Measurements from ENCODE around the gene PDE7B. TPM values are rescaled to one million over a fixed set of nuclear protein-coding genes. Genes with fewer than 3 reads are reported as not detected.

Gene PDE7B
- 5.7 and 6.8 TPM in 2 replicates for total RNA-seq (2014; rRNA removed; shearing (Covaris generic))
- polyA plus RNA-seq (2016; fragmentation: Nextera tagmentation; extraction: Ambion mirVana): 2.7 and 3.1 TPM in 2 replicates

DNA sequence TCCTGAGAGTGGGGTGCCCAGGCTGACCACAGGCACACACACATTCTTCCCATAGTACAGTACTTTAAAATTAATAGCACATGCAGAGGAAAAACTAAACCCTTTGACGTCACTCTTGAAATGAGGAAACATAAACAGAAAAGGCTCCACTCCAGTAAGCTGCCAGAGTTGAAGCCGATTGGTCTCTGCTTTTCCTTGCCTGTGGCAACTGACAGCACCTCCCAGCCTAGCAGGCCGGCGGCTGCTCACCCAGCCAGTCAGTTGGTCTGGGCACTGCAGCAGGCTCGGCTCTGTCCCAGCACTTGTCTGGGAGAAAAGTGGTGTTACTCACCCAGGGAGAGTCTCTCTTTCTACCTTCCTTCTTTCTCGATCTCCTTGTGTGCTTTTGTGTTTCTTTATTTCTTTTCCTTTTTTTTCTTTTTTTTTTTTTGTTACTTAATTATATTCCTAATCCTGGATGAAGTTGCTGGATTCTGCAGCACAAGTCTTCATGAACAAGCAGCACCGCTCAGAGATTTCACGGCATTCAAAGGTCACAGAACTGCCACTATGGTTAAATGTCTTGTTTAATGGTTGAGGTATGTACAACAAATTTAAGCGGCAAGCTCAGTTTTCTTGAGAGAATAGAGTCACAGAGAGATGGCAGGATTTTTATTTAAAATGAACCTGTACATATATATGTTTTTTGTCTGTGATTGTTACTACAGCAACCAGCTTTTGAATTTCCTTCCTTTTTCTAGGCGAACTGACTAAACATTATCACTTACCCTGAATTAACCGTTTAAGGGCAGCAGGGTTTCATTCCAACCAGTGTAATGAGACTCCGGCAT is at the start of gene PDE7B:
PDE7B (plus strand) TSS at position 260 of the 830 bp plus-strand sequence.
- Histone ChIP-seq H4K20me1 (ENCODE audit: insufficient read depth) (no peaks in the 10 kb centered on the region), H3K27ac (peak within 1 kb of the TSS; percentile 96), H3K4me1 (ENCODE audit: insufficient read depth) (peaks cover 28% of the 10 kb centered on the region), H3K36me3 (ENCODE audit: low read depth) (no peaks in the 10 kb centered on the region), H3F3A (ENCODE audit: insufficient read depth) (peaks cover 14% of the 10 kb centered on the region), H3K27me3 (replicated peaks; ENCODE audit: insufficient read depth) (no peaks in the 10 kb centered on the region), H3K9me2 (ENCODE audit: insufficient read depth) (no peaks in the 10 kb centered on the region), H2AFZ (peak within 1 kb of the TSS; percentile 55), H3K4me2 (ENCODE audit: unreplicated experiment) (peak within 1 kb of the TSS; percentile 96), H3K9me3 (ENCODE audit: low read depth) (no peaks in the 10 kb centered on the region), H3K4me3 (peak within 1 kb of the TSS; percentile 80), H3K79me2 (ENCODE audit: insufficient read depth) (peaks cover 35% of the 10 kb centered on the region), H3K9ac (peak within 1 kb of the TSS; percentile 94)
- peak; percentile 98 for DNase-seq
- in situ Hi-C loops (cut with MboI): no loop called here
- WGBS, 2 experiments (ENCODE audit: low coverage in 1 of 2, low lambda C conversion rate in 2 of 2, missing lambda C conversion rate in 2 of 2): 1 to 2% methylated on average over 12 of the region's 12 CpGs
- TF ChIP-seq EZH2phosphoT487 (IDR thresholded peaks at IDR 0.05; ENCODE audit: insufficient read depth, low read depth) (no peak), EZH2 (IDR thresholded peaks at IDR 0.05; ENCODE audit: insufficient read depth, poor library complexity, severe bottlenecking) (no peak)

DNA sequence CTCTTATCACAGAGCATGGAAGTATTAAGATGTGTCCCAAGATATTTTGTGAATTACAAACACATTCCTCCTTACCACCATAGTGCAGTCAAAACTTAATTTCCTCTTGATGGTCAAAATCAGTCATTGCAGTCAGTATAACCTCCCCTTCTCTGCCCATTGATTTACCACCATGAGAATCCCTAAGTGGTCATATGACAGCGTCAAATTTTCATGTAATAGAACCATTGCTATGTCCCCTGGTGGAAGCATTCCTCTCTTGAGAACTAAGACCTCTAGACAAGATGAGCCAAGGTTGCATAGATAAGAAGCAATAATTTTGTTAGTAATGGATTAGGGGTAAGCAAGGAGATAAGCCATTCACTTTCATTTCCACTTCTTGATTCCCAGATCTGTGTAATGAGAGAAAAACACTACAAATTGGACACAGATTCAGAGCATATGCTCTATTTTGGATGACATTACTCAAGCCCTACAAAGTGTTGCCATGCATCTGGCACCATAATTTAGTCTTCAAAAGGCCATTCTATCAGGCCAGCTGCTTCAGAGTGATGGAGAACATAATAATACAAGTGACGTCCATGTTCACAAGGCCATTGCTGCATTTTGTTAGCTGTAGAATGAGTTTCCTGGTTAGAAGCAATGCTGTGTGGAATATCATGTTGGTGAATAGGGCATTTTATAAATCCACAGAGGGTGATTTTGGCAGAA is 49.6 kb upstream of the PDE7B start:
- Histone ChIP-seq H2AFZ (no peak overlapping the region), H3K9me2 (ENCODE audit: insufficient read depth) (no peaks in the 10 kb centered on the region), H3K9ac (no peak overlapping the region), H3F3A (ENCODE audit: insufficient read depth) (no peaks in the 10 kb centered on the region), H3K36me3 (ENCODE audit: low read depth) (no peaks in the 10 kb centered on the region), H4K20me1 (ENCODE audit: insufficient read depth) (no peaks in the 10 kb centered on the region), H3K4me2 (ENCODE audit: unreplicated experiment) (no peak overlapping the region), H3K79me2 (ENCODE audit: insufficient read depth) (no peaks in the 10 kb centered on the region), H3K4me1 (ENCODE audit: insufficient read depth) (no peaks in the 10 kb centered on the region), H3K27me3 (replicated peaks; ENCODE audit: insufficient read depth) (no peaks in the 10 kb centered on the region), H3K4me3 (no peak overlapping the region), H3K27ac (no peak overlapping the region), H3K9me3 (ENCODE audit: low read depth) (no peaks in the 10 kb centered on the region)
- in situ Hi-C loops (cut with MboI): no loop called here
- TF ChIP-seq EZH2phosphoT487 (IDR thresholded peaks at IDR 0.05; ENCODE audit: insufficient read depth, low read depth) (no peak), EZH2 (IDR thresholded peaks at IDR 0.05; ENCODE audit: insufficient read depth, poor library complexity, severe bottlenecking) (no peak)
- WGBS, 2 experiments (ENCODE audit: low coverage in 1 of 2, low lambda C conversion rate in 2 of 2, missing lambda C conversion rate in 2 of 2): 63 to 73% methylated on average over 2 of the region's 2 CpGs
- no peak for DNase-seq

DNA sequence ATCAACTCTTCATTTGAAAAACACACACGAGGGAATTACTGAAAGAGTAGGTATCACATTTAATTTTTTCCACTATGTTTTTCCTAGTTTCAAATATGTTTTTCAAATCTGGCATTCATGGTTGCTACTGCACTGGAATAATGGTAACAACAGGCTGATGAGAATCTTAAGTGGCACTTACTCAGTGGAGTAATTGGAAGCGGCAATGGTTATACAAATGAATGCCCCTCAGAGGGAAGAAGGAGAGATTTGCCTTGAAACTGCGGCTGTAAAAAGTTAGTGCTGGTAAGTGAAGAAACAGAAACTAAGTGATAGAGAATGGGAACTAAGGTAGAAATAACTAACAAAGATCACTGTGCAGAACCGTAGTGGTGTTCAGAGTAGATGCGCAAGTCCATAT is 41.0 kb upstream of the PDE7B start:
- TF ChIP-seq EZH2 (IDR thresholded peaks at IDR 0.05; ENCODE audit: insufficient read depth, poor library complexity, severe bottlenecking) (no peak), EZH2phosphoT487 (IDR thresholded peaks at IDR 0.05; ENCODE audit: insufficient read depth, low read depth) (no peak)
- no peak overlapping the region for H2AFZ ChIP-seq
- 85 to 86% methylated on average over 5 of the region's 5 CpGs for WGBS, 2 experiments (ENCODE audit: low coverage in 1 of 2, low lambda C conversion rate in 2 of 2, missing lambda C conversion rate in 2 of 2)

DNA sequence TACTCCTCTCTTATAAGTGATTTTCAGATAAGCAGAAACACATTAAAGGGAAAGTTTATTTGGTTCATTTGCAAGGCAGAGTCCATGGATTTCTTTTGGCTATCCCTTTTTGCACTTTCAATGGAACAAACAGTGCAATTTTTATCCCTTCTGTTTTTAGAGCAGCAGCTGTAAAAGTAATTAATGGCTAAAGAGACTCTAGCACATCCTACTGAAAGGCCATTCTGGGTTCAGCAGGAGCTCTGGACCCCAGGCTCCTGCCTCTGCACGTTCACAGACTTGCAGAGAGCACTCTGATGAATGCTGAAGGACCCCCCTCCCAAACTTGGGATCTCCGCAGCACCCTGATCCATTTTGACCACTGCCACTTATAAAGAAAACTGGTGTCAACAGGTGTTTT is 40.3 kb upstream of the PDE7B start:
- in situ Hi-C loops (cut with MboI): no loop called here
- H2AFZ ChIP-seq: no peak overlapping the region
- 64 to 74% methylated on average over 2 of the region's 2 CpGs for WGBS, 2 experiments (ENCODE audit: low coverage in 1 of 2, low lambda C conversion rate in 2 of 2, missing lambda C conversion rate in 2 of 2)

More for the DNA sequence above, 41.0 kb upstream of the PDE7B start:
- H3K9ac ChIP-seq: no peak overlapping the region
- H3K9me3 ChIP-seq (ENCODE audit: low read depth): no peaks in the 10 kb centered on the region
- H3K27me3 ChIP-seq (replicated peaks; ENCODE audit: insufficient read depth): no peaks in the 10 kb centered on the region
- no peak for DNase-seq
- H3K4me3 ChIP-seq: no peak overlapping the region
- no peak overlapping the region for H3K4me2 ChIP-seq (ENCODE audit: unreplicated experiment)
- no peaks in the 10 kb centered on the region for H3F3A ChIP-seq (ENCODE audit: insufficient read depth)
- H3K79me2 ChIP-seq (ENCODE audit: insufficient read depth): no peaks in the 10 kb centered on the region
- no peaks in the 10 kb centered on the region for H3K36me3 ChIP-seq (ENCODE audit: low read depth)
- in situ Hi-C loops (cut with MboI): no loop called here
- no peak overlapping the region for H3K27ac ChIP-seq
- no peaks in the 10 kb centered on the region for H3K9me2 ChIP-seq (ENCODE audit: insufficient read depth)
- H3K4me1 ChIP-seq (ENCODE audit: insufficient read depth): no peaks in the 10 kb centered on the region
- no peaks in the 10 kb centered on the region for H4K20me1 ChIP-seq (ENCODE audit: insufficient read depth)

More for the DNA sequence above, 40.3 kb upstream of the PDE7B start:
- Histone ChIP-seq H3K4me3 (no peak overlapping the region), H3K9ac (no peak overlapping the region), H3K9me2 (ENCODE audit: insufficient read depth) (no peaks in the 10 kb centered on the region), H3K4me2 (ENCODE audit: unreplicated experiment) (no peak overlapping the region), H3K9me3 (ENCODE audit: low read depth) (no peaks in the 10 kb centered on the region), H3F3A (ENCODE audit: insufficient read depth) (no peaks in the 10 kb centered on the region), H4K20me1 (ENCODE audit: insufficient read depth) (no peaks in the 10 kb centered on the region), H3K4me1 (ENCODE audit: insufficient read depth) (no peaks in the 10 kb centered on the region), H3K27ac (no peak overlapping the region), H3K79me2 (ENCODE audit: insufficient read depth) (no peaks in the 10 kb centered on the region), H3K36me3 (ENCODE audit: low read depth) (no peaks in the 10 kb centered on the region), H3K27me3 (replicated peaks; ENCODE audit: insufficient read depth) (no peaks in the 10 kb centered on the region)
- TF ChIP-seq EZH2phosphoT487 (IDR thresholded peaks at IDR 0.05; ENCODE audit: insufficient read depth, low read depth) (no peak), EZH2 (IDR thresholded peaks at IDR 0.05; ENCODE audit: insufficient read depth, poor library complexity, severe bottlenecking) (no peak)
- no peak for DNase-seq
